HG02840 (cell line): ENCODE measurements around the gene PLD4.
"Not testable (repeated sequence)": the region's sequence is repeated elsewhere in the genome, so short reads cannot be mapped to it uniquely, and the experiment has no call there.

Experiments
- ATAC-seq: cut with Tn5 transposase; IDR thresholded peaks from one replicate; pipeline ENCODE4 v1.9.1; 2021; ENCODE audit warnings: mild to moderate bottlenecking, moderate library complexity, moderate number of reproducible peaks; ENCODE audit not compliant: unreplicated experiment, low FRiP score

The PLD4 gene

DNA sequence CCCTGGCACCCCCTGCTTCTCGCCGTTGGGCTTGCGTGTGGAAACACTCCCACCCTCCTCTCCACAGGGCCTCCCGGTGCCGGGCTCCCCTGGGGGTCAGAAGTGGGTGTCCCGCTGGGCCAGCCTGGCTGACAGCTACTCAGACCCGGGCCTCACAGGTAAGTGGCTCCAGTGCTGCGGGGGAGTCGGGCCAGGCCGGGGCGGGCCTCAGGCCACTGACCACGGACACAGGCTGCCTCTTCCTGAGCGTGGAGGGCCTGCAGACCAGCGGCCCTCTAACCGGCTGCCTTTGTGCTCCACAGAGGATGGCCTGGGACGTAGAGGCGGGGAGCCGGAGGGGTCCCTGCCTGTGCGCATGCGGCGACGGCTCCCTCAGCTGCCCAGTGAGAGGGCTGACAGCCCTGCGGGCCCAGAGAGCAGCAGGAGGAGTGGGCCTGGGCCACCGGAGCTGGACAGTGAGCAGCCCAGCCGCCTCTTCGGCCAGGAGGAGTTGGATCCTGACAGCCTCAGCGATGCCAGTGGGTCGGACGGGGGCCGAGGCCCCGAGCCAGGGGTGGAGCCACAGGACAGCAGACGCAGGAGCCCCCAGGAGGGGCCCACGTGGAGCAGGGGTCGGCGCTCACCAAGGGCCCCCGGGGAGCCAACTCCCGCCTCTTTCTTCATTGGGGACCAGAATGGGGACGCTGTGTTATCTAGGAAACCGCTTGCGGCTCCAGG lies 38.5 kb upstream of the PLD4 start:
- ATAC-seq = no peak

DNA sequence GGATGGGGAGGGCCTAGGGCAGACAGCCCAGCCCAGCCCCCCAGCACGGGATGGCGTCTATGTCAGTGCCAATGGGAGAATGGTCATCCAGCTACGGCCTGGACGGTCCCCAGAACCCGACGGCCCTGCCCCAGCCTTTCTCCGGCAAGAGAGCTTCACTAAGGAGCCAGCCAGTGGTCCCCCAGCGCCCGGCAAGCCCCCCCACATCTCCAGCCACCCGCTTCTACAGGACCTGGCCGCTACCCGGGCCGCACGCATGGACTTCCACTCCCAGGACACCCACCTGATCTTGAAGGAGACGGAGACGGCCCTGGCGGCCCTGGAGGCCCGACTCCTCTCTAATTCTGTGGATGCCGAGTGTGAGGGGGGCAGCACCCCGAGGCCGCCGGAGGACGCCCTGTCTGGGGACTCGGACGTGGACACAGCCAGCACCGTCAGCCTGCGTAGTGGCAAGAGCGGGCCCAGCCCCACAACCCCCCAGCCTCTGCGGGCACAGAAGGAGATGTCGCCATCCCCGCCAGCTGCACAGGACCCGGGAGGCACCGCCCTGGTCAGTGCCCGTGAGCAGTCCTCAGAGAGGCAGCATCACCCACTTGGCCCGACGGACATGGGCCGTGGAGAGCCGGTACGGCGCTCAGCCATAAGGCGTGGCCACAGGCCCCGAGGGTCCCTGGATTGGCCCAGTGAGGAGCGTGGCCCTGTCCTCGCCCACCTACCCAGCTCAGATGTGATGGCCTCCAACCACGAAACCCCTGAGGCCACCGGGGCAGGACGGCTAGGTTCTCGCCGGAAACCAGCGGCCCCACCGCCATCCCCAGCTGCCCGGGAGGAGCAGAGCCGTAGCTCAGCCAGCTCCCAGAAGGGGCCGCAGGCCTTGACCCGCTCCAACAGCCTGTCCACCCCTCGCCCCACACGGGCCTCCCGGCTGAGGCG lies 37.7 kb upstream of the PLD4 start:
- ATAC-seq = no peak

DNA sequence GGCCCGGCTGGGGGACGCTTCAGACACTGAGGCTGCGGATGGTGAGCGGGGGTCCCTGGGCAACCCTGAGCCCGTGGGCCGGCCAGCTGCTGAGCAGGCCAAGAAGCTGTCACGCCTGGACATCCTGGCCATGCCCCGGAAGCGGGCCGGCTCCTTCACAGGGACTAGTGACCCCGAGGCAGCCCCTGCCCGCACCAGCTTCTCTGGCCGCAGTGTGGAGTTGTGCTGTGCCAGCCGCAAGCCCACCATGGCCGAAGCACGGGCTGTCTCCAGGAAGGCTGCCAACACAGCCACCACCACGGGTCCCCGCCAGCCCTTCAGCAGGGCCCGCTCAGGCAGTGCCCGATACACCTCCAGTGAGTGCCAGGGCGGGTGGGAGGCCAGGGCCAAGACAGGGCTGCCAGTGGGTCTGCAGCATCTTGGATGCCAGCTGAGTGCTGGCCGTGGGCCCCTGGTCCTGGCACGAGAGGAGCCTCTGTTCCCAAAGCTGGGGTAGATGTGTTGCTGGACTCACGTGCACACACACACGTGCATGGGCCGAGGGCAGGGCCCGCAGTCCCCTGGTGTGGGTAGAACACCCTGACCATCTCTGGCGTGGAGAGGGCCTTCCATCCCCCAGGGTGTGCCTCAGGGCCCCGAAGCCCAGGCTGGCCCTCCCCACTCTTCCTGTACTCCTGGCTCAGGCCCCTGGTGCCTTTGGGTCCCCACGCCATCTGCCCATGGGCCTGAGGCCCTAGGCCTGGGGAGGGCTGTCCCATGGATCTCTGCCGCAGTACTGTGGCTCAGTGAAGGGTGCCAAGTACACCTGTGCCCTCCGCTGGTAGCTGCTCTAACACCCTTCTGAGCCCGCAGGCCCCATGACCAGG lies 36.8 kb upstream of the PLD4 start:
- no peak for ATAC-seq

GRCh38 chr14:104888489-104889374 lies 35.9 kb upstream of the PLD4 start:
- no peak for ATAC-seq

- no peak for ATAC-seq
These were observed 35.3 kb upstream of the PLD4 start for GRCh38 chr14:104889375-104889757.

- ATAC-seq = not testable (repeated sequence)
These were observed 34.4 kb upstream of the PLD4 start for GRCh38 chr14:104890292-104890691.

- no peak for ATAC-seq
These were observed 33.5 kb upstream of the PLD4 start for GRCh38 chr14:104891121-104891551.

DNA sequence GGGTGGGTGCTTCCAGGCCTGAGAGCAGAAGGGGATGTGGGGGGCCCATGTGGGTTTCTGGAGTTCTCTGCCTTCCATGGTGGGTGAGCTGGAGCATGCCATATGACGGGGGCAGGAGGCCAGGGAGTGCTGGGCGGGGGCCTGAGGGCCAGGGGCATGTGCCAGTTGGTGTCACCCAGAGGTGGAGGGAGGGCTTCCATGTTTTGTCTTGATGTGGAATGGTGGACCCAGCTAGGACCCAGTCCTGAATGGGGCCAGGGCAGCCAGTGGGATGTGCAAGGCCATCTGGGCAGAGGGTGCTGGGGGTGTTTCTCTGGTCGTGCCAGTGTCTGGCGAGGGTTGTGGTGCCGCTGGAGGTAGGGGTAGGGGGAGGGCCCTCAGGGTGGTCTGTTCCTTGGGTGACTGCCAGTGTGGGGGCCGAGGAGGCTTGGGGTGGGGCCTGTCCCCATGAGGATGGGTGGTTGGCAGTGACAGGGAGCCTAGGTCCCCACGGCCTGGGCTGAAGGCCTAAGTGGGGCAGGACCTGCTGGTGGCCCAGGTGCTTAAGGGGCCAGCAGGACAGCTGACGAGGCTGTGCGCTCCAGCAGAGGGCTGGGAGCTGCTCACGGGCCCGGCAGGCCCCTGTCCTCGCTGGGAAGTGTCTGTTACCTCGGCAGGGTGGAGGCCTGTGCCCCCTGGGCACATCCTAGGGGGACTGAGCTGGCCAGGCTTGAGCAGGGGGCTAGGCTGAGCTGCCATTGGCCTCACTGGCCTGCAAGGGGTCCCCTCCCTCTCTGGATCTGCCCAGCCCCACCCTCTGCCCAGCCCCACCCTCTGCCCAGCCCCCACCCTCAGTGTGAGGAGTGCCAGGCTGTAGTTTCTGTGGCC lies 32.8 kb upstream of the PLD4 start:
- no peak for ATAC-seq

GRCh38 chr14:104892531-104893434 lies 31.9 kb upstream of the PLD4 start:
- ATAC-seq = no peak

DNA sequence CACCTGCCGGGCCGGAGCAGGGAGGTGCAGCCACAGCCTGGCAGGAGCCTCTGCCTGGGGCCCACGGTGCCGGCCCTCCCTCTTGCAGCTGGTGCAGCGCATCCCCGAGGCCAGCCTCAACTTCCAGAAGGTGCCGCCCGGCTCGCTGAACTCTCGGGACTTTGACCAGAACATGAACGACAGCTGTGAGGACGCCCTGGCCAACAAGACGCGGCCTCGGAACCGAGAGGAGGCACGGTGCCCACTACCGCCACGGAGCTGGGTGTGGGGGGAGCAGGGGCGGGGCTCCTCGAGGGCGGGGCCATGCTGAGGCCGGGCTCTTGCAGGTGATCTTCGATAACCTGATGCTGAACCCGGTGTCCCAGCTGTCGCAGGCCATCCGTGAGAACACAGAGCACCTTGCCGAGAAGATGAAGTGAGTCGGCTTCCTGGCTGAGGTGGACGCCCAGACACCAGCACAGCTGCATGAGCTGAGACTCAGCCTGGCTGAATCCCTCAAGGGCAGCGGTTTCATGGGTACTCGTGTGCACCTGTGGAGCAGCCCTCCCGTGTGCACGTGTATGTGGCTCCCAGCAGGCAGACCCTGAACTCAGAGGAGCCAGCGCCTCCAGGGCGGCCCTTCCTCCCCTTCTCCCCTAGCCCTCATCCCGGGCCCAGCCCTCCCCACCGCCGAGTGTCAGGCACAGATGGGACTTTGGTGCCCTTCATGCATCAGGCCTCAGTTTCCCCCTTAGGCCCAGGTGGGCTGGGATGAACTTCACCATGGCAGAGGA lies 31.1 kb upstream of the PLD4 start:
- no peak for ATAC-seq

- no peak for ATAC-seq
These were observed 30.1 kb upstream of the PLD4 start for GRCh38 chr14:104894331-104895206.

DNA sequence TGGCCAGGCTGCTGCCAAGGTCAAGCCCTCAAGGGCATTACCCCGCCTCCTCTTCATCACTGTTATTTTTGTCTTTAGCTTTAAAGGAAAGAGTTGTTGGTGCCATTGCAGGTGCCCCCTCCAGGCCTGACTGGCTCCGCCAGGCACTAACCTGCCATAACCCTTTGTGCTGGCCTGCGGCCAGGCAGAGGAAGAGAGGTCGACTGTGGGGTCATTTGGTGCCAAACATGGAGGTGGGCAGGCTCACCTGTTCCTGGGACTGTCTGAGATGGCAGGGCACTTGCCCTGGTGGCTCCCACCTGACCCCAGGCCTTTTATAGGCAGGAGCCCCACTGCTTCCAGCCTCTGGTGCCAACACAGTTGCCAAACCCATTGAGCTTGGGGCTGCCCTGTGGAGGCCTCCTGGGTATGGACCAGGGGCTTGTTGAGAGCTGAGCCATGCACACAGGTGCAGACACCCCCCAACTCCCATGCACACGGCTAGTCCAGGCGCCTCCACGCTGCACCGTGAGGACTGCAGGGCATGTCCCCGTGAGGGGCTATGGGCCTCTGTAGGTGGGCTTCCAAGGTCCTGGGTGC lies 29.4 kb upstream of the PLD4 start:
- no peak for ATAC-seq

DNA sequence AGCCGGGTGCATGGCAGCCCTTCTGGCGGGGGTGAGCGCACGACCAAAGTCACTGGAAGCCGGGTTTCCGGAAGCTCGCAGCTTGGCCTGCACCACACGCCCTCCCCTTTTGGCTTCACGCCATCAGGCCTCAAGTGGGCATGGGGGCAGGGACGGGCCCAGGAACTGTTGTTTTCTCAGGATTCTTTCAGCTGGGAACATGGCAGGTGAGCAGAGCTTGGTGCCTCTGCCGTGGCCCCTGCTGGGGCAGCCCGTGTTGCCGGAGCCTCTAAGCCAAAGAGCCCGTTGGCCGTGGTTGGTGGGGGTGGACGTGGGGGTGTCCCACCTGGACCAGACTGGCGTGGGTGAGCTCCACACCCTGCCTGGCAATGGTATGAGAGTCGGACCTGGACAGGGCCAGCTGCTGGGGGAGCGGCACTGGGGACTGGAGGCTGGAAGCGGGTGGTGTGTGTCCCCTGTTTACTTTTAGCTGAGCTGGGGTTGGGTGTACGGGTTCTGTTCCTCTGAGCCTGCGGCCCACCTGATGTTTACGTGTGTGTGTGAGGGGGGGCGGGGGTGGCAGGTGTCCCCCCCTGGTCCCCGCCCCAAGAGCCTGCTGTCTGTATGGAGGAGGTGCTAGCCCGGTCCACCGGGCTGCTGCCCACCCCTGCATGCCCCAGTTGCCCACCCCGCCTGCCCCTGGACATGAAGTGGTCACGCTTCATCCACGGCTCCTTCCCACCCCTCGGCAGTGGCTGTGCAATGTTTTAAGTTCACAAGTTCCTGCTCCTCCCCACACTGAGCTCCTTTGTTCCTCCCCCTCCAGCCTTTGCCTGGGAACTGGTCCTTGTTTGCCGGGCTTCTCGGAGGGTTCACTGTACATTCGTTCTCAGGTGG lies 28.7 kb upstream of the PLD4 start:
- ATAC-seq = no peak

DNA sequence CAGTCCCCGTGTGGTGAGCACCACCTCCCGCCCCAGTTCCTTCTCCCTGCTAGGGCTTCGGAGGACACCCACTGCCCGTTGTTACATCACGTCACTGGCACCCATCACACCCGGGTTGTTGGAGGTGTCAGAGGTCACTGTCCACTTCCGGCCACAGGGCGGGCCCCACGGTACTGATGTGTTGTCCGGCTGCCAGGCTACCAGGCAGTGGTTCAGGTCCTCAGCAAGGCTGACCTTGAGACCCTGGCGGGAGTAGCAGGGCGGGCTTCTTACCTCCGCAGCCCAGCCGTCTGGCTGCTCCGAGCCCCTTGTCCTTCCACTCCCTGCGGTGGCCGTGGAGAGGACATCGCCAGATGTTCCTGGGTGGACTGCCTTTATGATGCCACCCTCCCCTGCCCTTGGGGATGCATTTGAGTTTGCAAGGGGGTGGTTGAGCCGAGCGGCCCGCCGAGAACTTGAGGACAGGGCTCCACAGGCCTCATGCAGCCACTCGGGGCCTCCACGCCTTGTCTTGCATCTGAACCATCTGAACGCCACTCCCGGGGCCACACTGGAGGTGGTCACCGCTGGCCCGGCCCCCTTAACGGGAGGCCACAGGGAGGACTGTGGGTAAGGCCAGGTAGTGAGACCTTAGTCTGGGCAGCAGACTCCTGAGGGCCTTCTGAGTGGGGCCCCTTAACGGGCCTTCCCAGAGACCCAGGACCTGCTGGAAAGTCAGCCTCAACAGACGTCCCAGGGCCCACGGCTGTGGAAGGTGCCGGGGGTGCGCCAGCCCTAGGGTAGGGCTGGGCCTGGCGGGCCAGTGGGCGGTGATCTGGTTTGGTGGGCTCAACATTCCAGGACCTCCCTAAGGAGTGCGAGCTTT lies 27.1 kb upstream of the PLD4 start:
- no peak for ATAC-seq
